ENCODE results near the gene BCL10.

Gene BCL10

GRCh38 chr1:85276215-85276977, at the start of gene BCL10:
TSS of gene BCL10 (minus strand) at chr1:85276632. CDS start at chr1:85276352, 280 bp downstream.
- peak; percentile 96 for DNase-seq (ENCODE audit: low read depth)

- no peak for DNase-seq (ENCODE audit: low read depth)
These were observed 49.5 kb upstream of the BCL10 start for GRCh38 chr1:85325920-85326319.

GRCh38 chr1:85323770-85324169, 47.3 kb upstream of the BCL10 start:
- DNase-seq (ENCODE audit: low read depth) = no peak

GRCh38 chr1:85322655-85323054, 46.2 kb upstream of the BCL10 start:
- no peak for DNase-seq (ENCODE audit: low read depth)

- peak; percentile 68 for DNase-seq (ENCODE audit: low read depth)
These were observed 45.0 kb upstream of the BCL10 start for GRCh38 chr1:85321237-85321964.

- DNase-seq (ENCODE audit: low read depth) = no peak
These were observed 44.1 kb upstream of the BCL10 start for GRCh38 chr1:85320371-85321131.

- DNase-seq (ENCODE audit: low read depth) = no peak
These were observed 43.5 kb upstream of the BCL10 start for GRCh38 chr1:85319931-85320330.

- no peak for DNase-seq (ENCODE audit: low read depth)
These were observed 43.1 kb upstream of the BCL10 start for GRCh38 chr1:85319491-85319890.

GRCh38 chr1:85318217-85318616, 41.8 kb upstream of the BCL10 start:
- DNase-seq (ENCODE audit: low read depth) = no peak

GRCh38 chr1:85317560-85317959, 41.1 kb upstream of the BCL10 start:
- DNase-seq (ENCODE audit: low read depth) = no peak

GRCh38 chr1:85316321-85316720, 39.9 kb upstream of the BCL10 start:
- no peak for DNase-seq (ENCODE audit: low read depth)

- DNase-seq (ENCODE audit: low read depth) = no peak
These were observed 39.4 kb upstream of the BCL10 start for GRCh38 chr1:85315789-85316188.

GRCh38 chr1:85314726-85315125, 38.3 kb upstream of the BCL10 start:
- DNase-seq (ENCODE audit: low read depth) = no peak

- peak; percentile 83 for DNase-seq (ENCODE audit: low read depth)
These were observed 37.7 kb upstream of the BCL10 start for GRCh38 chr1:85313888-85314696.

- no peak for DNase-seq (ENCODE audit: low read depth)
These were observed 35.4 kb upstream of the BCL10 start for GRCh38 chr1:85311818-85312217.

- no peak for DNase-seq (ENCODE audit: low read depth)
These were observed 32.5 kb upstream of the BCL10 start for GRCh38 chr1:85308833-85309350.

- peak; percentile 73 for DNase-seq (ENCODE audit: low read depth)
These were observed 31.8 kb upstream of the BCL10 start for GRCh38 chr1:85307987-85308832.

- no peak for DNase-seq (ENCODE audit: low read depth)
These were observed 29.8 kb upstream of the BCL10 start for GRCh38 chr1:85306236-85306635.

GRCh38 chr1:85303440-85304162, 27.2 kb upstream of the BCL10 start:
- DNase-seq (ENCODE audit: low read depth) = no peak

GRCh38 chr1:85300140-85300539, 23.7 kb upstream of the BCL10 start:
- no peak for DNase-seq (ENCODE audit: low read depth)
